GM12892 (cell line): ENCODE data around the gene OR10X1.

Experiments
- POLR2A ChIP-seq: IDR thresholded peaks from 2 replicates; pipeline ENCODE4 v1.6.1; 2011; ENCODE audit warnings: low read depth, low read length, control low read depth
- TAF1 ChIP-seq: IDR thresholded peaks from 2 replicates; pipeline ENCODE4 v1.6.1; 2011; ENCODE audit warnings: low read depth, mild to moderate bottlenecking, control low read depth, low read length, borderline replicate concordance

- no peak for TF ChIP-seq TAF1
- no peak for TF ChIP-seq POLR2A
Measured at GRCh38 chr1:158572226-158572625, 7.5 kb downstream of the OR10X1 start.
